Right kidney (tissue), 1 donor: ENCODE data around the gene SLC4A4.
A peak's percentile ranks its signal among the peaks of the same experiment; 100 is the strongest.
"Not testable (repeated sequence)": the region's sequence is repeated elsewhere in the genome, so short reads cannot be mapped to it uniquely, and the experiment has no call there.

Experiments
- DNase-seq: peaks from one replicate; pipeline ENCODE4 v3.0.0-alpha.2; 2016

The SLC4A4 gene

DNA sequence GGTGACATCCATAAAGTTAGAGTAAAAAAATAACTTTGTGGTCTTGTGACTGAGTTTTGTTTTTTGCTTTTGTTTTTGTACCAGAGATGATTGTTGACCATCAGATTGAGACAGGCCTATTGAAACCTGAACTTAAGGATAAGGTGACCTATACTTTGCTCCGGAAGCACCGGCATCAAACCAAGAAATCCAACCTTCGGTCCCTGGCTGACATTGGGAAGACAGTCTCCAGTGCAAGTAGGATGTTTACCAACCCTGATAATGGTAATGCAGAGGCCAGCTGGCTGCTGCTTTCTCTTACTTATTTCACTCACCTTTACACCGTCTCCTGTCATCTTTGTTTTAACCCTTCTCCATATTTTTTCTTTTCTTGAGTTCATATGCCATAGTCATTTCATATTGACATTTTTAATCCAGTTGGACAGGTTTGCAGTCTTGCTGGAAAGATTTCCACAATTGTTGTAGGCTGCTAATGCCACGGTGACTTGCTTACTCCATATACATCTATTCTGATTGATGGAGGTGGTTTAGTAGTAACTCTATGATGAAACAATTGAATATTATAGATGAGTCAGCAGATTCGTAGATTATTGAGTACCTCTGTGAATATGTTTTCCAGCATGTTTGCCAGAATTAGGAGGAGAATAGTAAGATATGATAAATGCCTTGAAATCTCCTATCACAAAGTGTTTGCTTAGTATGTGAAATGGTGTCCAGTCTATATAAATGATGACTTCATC is 18.3 kb downstream of the SLC4A4 start:
- DNase-seq = no peak

DNA sequence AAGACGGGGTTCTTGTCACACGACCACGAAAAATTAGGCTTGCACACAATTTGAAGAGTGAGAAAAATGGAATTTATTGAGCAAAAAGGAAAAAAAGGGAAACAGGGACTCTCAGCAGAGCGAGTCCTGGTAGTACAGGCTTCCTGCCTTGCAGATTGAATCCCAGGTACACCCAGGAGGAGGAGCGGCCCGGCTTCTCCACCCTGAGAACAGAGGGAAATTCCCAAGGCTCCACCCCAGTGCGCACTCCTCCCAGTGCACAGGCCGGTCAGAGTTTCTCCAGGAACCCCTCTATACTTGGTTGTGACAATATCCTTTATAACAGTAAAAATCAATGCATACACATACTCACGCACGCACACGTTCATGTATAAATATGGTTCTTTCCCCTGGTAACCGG is 22.0 kb downstream of the SLC4A4 start:
- no peak for DNase-seq

DNA sequence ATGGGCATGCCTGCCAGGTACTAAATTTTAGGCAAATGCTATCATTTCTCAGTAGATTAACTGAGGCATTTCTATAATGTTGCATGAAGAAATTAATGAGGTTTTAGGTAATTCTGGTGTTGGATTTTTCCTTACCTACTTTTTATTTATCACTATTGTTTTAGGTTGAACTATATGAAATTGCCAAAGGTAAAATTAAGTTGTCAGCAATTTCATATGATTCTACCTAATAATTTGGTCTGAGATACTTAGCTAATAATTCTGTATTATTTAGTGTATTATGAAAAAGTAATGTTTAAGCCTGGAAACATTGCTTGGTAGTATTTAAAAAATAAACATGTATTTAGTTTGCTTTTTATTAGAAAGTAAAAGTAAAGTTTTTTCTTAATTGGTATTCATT is 22.7 kb downstream of the SLC4A4 start:
- no peak for DNase-seq

DNA sequence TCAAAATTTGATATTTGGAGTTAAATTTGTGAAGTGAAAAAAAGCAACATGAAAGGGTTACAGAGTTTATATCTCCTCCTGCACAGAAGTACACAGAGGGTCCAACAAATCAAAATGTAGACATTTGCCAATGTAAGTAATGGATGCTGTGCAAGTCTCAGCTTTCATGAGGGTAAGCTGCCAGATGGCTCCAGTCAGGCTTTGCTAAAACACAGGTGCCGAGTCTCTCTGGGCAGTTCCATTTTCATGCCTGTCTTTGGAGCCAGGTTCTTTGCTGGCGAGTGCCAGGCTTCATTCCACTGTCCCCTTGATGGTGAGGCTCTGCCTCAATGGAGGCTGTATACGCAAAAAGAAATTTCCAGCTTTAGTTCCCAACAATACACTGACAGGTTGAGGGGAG is 27.9 kb downstream of the SLC4A4 start:
- no peak for DNase-seq

DNA sequence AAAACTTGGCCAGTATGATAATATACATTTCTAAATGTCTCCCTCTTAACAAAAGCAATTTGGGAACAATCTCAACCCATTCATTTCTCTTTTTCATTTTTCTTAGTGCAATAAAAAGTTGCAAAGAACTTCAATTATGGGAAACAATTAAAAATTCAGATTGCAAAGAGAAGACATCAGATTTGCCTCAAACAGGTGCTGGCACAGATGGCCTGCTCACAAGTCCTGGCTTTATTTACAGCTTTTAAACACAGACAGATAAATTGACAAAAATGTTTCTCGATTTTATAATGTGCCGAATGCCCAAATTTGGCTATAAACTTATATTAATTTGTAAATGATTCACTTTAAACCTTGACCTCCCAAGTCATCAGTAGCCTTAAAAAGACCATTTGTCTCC is 28.7 kb downstream of the SLC4A4 start:
- no peak for DNase-seq

DNA sequence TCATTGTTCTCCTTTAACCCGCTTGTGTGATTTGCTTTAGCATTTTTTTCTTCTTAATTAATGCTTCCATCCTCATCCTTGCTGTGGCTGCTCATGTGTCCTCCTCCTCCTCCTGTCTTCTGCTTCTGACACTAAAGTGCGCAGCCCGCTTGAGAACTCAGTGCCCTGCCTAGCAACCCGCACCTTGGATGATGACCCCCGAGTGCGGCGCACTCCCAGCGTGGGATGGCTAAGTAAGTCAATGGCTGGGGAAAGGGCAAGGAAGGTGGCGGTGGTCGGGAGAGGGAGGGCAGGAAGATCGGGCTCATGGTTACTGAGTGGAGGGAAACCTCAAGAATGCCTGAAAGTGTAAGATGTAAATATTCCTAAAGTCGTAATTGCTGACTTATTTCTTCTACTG is 30.1 kb downstream of the SLC4A4 start:
- no peak for DNase-seq

DNA sequence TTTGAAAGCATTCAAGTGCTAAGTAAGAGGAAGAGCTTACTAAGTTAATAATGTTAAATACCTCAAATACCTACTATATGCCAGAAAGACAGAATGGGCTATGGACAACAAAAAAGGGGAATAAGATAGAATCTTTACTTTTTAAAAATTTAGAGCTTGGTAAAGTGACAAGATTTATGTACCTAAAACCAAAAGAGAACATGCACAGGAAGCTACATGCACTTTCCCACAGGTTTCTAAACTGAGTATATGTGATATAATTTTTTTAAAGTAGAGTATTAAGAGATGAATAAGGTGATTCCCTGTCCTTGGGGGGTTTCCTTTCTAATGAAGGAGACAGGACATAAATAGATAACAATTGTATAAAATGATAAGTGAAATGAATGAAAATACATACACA is 30.7 kb downstream of the SLC4A4 start:
- DNase-seq = no peak

DNA sequence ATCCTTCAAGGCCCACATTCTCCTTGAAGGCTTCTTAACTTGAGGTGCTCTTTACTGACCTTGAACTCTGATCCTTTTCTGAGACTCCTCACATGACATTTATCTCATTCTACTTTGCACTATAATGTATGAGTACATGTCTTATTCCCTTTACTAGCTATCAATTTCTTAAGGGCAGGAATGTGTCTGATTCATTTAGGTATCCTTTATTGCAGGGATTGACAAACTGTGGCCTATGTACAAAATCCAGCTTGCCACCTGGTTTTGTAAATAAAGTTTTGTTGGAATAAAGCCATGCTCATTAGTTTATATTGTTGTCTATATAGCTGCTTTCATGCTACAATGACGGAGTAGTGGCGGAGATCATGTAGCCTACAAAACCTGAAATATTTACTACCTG is 36.7 kb downstream of the SLC4A4 start:
- no peak for DNase-seq

DNA sequence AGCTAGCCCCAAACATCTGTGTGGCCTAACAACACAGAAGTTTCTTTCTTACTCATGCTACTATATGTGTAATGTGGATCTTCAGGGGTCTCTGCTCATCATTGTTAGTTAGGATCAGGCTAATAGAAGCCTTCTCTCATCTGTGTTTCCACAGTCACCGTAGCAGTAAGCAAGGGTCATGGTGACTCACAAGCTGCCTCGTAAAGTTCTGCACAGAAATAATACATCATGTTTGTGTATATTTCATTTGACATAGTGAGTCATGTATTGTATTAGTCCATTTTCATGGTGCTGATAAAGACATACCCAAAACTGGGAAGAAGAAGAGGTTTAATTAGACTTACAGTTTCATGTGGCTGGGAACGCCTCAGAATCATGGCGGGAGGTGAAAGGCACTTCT is 38.7 kb downstream of the SLC4A4 start:
- no peak for DNase-seq

DNA sequence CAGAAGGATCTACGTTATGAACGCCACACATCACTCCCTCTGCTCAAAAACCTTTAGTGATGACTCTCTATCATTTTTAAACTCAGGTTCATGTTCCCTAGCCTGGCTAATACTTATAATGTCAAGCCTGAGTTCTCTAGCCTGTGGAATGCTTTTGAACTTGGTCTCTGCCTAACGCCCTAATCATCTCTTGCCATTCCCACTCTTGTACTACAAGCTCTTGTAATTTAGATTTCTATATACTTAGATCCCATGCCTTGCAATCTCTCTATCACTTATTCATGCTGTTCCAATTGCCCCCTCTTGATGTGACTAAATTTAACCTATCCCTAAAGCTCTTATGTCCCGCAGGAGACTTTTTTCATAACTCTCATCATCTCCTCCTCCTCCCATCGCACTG is 40.3 kb downstream of the SLC4A4 start:
- DNase-seq = no peak

DNA sequence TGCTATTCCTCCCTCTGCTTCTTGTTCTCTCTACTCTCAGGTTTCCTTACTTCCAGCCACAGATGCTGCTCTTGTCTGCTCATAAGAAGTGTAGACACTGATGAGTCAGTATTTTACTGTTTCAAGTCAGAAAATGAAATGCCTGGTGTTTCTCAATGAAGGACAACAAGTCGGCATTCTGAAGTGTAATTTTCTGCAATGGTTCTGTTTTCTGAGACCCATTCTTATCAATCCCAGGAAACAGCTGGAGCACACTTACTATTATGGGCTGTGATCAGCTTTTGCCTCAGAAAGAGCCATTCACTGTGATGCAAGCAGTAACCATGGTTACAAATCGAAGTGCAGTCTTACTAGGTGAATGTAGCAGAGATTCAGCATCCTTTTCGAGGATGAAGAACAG is 42.0 kb downstream of the SLC4A4 start:
- DNase-seq = no peak

DNA sequence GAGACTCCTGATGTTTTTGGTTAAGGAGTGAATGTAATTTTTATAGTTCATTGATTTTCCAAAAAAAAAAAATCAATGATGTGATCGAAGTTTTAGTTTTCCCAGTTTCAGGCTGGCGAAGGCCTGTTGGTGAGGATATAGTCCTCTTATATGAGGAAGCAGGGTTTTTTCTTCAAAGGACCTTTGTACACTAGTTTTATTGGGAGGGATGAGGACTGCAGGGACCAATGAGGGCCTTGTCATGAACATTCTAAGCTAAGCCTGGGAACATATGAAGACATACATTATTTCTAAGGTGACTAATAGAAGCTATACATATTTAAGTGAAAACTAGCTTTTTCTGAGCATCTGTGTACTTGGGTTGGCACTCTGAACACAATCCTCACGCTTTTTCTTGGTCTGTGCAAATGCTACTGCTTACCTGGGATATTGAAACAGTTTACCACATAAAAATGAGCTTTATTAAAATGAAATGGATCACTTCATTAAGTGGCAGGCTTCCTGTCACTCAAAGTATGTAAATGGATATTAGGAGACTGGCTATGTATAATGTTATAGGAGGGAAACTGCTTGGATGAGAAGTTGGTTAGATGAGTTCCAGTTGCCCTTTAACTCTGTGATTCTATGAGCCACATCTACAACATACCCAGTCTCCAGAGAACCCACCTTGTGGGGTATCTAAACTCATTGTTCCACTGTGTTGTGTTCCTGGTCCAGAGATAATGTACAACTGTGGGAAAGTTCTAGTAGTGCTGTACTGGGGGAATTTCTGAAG is 43.5 kb downstream of the SLC4A4 start:
- peak; percentile 13 for DNase-seq

DNA sequence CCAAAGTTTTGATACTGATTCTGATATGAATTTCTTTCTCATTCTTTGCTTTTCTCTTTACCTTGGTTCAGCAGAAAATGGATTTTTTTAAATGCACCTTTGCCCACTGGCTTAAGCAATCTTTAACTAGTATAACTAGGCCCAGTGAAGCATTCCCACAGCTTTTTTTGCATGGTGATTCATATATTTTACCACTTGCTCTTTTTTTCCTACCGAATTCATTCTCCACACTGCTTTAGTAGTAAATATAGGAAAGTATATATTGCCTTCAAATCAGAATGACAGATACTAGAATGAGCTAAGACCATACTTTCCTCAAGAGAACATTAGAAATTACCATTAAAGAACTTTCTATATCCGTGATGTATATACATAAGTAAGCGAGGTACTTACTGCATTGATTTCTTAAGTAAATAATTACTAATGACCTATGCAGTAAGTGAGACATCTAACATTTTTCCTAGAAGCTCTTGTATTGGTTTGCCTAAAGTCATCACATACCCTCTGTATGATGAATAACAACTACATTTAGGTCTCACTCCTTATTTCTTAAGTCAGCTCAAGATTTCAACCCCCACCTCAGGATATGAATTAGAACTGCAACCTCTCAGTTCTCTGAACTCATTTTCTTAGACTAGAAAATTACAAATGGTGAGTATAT is 44.2 kb downstream of the SLC4A4 start:
- DNase-seq = no peak

DNA sequence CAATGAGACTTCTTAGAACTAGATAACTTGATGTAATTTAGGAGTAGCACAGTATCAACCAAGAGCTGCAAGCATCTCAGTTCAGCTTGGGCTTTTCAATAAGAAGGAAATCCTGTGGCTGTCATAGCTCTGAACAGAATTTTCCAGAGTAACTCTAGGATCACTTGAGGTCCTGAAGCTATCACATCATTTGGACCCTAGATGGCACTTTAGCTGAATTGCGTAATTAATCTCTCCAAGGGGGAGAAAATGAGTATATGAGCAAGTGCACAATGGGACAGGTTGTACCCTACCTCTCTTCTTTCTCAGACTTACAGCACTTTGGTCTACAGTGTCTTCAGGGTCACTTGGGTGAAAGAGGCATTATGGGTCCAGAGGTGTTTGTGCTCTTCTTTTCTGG is 45.2 kb downstream of the SLC4A4 start:
- DNase-seq = no peak

DNA sequence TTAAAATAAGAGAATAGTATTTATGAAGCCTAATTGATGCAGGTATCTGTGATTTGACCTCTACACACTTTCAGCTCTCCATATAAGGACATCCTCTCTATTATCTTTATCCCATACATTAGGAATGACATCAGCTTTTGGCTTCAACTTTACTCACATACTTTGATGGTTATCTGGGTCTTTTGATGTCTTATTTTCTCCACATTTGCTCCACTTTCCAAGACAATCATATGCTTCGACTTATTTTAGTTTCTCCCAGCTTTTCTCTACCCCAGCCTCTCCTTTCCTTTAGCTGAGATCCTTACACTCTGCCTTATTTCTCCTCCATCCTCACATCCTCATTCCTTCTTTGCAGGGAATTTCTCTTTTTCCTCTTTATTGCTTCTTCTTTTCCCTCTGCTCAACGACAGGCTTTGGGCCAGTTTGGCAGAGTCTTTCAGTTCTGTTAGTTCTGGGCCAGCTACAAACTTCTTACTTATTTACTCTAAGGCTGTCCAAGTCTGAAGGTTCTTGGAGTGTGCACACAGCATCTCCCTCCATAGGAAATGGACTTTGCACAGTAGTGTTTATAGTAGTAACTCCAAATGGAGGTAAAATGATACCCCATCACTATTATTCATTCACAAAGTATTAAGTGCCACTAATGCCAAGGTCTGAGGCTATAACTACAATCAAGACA is 50.5 kb downstream of the SLC4A4 start:
- DNase-seq = no peak

DNA sequence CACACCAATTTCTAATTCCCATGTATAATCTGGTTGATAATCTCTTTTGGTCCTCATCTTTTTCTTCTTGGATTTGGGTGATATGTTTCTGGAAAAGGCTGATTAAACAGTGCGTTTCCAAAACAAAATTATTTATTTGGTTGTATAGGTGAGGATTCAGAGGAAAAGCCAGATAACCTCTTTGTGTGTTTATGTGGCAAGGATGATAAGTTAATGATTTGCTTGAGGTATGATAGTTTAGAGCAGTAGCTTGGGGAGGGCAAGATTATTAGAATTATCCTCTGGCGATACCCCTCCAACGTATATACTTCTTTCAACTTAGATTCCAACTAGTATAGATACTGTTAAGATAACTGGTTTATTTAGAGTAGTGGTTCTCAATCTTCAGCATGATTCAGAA is 53.3 kb downstream of the SLC4A4 start:
- DNase-seq = no peak

DNA sequence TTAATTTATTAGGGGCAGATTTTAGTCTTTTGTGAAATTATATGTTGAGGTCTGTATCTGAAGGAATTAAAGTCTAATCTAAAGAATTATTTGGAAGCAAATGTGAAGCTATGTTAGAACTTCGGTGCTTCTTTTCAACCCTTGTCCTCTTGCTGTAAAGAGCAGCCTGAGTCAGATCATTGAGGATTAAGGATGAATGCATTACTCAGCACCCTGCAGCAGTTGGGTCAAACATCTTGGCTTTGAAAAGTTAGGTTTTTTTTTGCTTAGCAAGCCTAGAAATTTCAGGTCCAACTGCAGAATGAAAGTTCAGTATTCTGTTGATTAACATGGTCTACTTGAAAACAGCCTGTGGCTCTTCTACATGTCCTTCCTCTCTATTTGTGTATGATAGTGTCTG is 57.6 kb downstream of the SLC4A4 start:
- no peak for DNase-seq

DNA sequence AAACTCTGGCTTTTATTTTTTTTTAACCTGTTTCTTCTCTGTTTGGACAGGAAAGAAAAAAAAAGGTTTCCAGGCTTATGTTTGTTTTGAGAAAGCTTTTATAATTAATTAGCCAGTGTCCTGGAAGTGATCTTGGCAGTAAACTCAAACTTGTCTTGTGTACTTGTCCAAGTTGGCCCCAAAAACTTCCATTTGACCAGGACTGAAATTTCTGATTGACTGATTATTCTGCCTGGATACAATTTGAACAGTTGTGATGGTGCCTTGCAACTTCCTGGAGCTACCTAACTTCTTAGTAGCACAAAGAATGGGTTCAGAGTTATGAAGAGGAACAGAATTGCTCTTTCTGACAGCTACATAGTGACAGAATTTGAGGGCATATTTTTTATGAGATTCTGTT is 62.0 kb downstream of the SLC4A4 start:
- no peak for DNase-seq

DNA sequence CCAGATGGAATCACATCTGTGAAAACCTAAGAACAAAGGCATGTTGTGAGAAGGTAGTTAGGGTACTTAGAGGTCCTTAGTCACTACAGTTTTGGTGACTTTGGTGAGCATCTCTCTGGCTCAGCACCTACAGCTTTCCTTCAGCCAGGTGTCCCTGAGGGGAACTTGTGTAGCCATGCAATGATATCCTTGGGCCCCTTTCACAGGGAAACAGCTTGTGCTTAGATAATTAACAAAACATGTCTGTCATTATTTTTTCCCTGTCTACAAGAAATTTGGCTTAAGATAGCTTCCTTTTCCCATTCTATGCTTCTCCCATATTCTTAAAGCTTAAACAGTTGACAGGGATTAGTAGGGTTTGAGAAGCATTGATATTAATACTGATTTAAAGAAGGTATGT is 63.8 kb downstream of the SLC4A4 start:
- DNase-seq = no peak

DNA sequence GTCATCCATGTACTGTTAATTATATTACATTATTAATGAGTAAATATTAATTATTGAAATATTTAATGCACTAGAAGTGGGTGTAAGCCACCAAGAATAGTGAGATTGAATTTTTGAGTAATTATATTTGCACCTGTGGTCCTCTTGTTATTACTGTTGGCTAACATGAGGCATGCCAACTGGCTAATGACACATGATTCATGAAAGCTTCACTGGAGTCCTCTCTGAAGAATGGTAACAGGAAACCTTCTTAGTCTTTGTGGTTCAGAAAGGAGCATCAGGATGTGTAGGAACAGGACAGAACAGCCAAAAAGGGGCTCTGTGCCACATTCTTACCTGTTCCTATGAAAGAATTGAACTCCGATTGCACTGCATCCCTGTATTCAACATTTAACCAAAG is 65.2 kb downstream of the SLC4A4 start:
- DNase-seq = no peak

DNA sequence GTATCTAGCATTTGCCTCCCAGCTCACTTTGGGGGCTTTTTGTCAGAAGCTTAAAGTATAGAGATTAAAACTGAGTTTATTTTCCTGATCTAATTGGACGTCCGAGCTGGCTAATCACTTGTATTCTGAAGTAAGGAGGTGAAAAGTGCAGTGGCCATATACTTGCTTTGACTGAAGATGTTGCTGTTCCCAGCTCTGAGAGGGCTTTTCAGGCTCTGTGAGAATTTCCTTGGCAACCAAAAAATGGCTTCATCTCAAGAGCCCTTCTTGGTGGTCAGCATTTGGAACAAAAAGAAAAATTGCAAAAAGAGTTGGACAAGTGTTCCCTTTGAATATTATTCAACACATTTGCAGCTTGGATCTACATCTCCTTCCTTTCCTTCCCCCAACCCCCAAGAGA is 67.0 kb downstream of the SLC4A4 start:
- DNase-seq = no peak

DNA sequence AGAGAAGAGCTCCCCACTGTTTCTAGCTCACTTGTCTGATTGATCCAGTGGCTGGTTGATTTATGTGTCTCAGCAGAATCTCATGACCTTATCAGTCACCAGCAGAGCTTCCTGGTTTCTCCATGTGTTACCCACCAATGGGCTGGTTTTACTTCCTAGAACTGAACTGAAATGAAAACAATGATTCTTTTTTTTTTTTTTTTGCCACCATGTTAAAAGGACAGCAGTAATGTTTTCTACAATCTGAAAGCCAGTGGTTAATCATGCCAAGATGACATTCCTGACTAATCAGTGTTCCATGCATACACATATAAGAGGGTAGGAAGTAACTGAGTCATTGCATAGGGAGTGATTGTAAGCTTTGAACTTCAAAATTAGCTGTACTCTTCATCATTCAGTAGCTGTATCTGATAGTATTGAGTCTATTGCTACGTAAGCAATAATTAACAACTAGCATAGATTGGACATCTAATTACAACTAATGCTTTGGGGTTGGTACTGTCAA is 67.7 kb downstream of the SLC4A4 start:
- DNase-seq = no peak

DNA sequence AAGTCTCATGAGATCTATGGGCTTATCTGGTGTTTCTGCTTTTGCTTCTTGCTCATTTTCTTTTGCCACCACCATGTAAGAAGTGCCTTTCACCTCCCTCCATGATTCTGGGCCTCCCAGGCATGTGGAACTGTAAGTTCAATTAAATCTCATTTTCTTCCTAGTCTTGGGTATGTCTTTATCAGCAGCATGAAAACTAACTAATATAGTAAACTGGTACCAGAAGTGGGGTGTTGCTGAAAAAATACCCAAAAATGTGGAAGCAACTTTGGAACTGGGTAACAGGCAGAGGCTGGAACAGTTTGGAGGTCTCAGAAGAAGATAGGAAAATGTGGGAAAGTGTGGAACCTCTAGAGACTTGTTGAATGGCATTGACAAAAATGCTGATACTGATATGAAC is 70.1 kb downstream of the SLC4A4 start:
- DNase-seq = not testable (repeated sequence)
